Measurements from ENCODE around the gene NR1D1. TPM values are rescaled to one million over a fixed set of nuclear protein-coding genes. Genes with fewer than 3 reads are reported as not detected.

Gene NR1D1
- total and polyA plus RNA-seq, 2 of the 8 experiments (the other 6 are each of a cell fraction or from before 2014, with no cell fraction given) = 1.5 to 4.6 TPM

DNA sequence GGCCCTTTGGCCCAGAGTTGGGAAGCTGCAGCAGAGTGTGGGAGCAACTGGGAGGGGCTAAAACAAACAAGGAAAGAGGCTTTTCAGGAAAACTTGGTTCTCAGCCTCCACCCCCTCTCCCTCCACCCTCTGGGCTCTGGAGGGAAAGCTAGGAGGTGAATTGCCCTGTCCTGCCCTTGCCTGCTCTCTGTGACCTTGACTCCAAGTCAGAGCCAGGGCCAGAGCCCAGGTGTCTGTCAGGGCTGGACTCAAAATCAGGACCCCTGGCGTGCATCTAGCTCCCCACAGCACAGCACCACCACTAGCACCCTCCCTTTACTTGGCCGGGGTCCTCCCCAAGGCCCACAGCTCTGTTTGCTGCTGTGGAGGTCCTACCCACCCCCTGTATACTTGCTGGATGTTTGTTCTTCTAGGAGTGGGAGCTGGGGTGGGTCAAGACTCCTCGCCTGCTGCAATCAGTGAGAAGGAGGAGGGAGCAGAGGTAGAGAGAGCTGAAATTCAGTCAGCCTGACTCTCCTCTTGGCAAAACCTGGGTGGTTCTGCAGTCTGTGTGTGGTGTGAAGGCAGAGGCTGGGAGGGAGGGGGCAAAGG is 2.8 kb upstream of the NR1D1 start (continued):
- no peak for TF ChIP-seq POU5F1 (IDR thresholded peaks at IDR 0.05; ENCODE audit: low read depth, low read length)
- TF ChIP-seq CBX5 (IDR thresholded peaks at IDR 0.05; ENCODE audit: low read depth, low read length) = no peak
- TF ChIP-seq KDM4A (IDR thresholded peaks at IDR 0.05; ENCODE audit: low read depth, low read length, severe bottlenecking) = no peak
- no peak for TF ChIP-seq RNF2 (IDR thresholded peaks at IDR 0.05; ENCODE audit: borderline replicate concordance, low read depth, low read length, missing control alignments, poor library complexity, severe bottlenecking)
- no peak for TF ChIP-seq ZNF274 (IDR thresholded peaks at IDR 0.05; ENCODE audit: borderline replicate concordance, extremely low read depth, low read length)

All from H1 (cell line).